Prostate gland (tissue), 2 donors: ENCODE results near the gene MRGPRX2. TPM values are rescaled to one million over a fixed set of nuclear protein-coding genes. Genes with fewer than 3 reads are reported as not detected.

Experiments used
- DNase-seq: peaks from one replicate; pipeline ENCODE4 v3.0.0-alpha.2; 2019; ENCODE audit warnings: low spot score
- H3K27ac ChIP-seq, 2 donors: fragments of 200-600 bp; sonication (generic); 2 replicates each; pipeline ENCODE4 v1.5.1; 2017 to 2019
- H3K27me3 ChIP-seq: fragments of 200-600 bp; sonication (generic); replicated peaks from 2 replicates; pipeline ENCODE4 v1.5.1; 2019; ENCODE audit not compliant: insufficient read depth
- H3K36me3 ChIP-seq, 2 donors: fragments of 200-600 bp; sonication (generic); 1 replicate in 1 of 2; 2 replicates in 1 of 2; pipeline versions ENCODE4 v1.5.1 to v1.8.1; 2017 to 2019
- H3K4me1 ChIP-seq: fragments of 200-600 bp; sonication (generic); replicated peaks from 2 replicates; pipeline ENCODE4 v1.5.1; 2019
- H3K4me3 ChIP-seq, 2 donors: fragments of 200-600 bp; sonication (generic); 2 replicates each; pipeline ENCODE4 v1.5.1; 2017 to 2019
- H3K9me3 ChIP-seq: fragments of 200-600 bp; sonication (generic); 2 replicates; pipeline ENCODE4 v1.5.1; 2017
- POLR2A ChIP-seq: fragments of 450-650 bp; IDR thresholded peaks from one replicate; pipeline ENCODE4 v1.6.1; 2016; ENCODE audit warnings: antibody characterized with exemption, mild to moderate bottlenecking
- POLR2AphosphoS5 ChIP-seq: sonication (generic); formaldehyde crosslinking; IDR thresholded peaks from one replicate; pipeline ENCODE4 v1.6.1; 2017; ENCODE audit warnings: antibody characterized with exemption
- WGBS: methylation state at CpG from one replicate; pipeline ENCODE4 v1.1.5; 2018; 5-methylcytosine and 5-hydroxymethylcytosine counted together
- intact Hi-C: fragments of 100-400 bp; cut with DNase I; formaldehyde crosslinking; loops from one replicate; pipeline ENCODE4 v1.14.2; 2022
- total RNA-seq, 2 donors: library from RNA; depleted of rRNA; stranded (reverse); fragments of >200 nt; gene quantifications; one replicate each; pipeline ENCODE4 v1.1.0, GENCODE V29; 2016
- TF ChIP-seq, protein P1 (sequence below), 4 experiments: fragments of 200-600 bp in 2 of 4; fragments of 450-650 bp in 2 of 4; sonication (generic) in 2 of 4; IDR thresholded peaks; 1 replicate in 3 of 4; 2 replicates in 1 of 4; pipeline ENCODE4 v1.5.1; 2016 to 2019; ENCODE audit warnings: antibody characterized with exemption in 4 of 4, mild to moderate bottlenecking in 2 of 4, moderate library complexity in 2 of 4

Gene MRGPRX2
- not detected for total RNA-seq

DNA sequence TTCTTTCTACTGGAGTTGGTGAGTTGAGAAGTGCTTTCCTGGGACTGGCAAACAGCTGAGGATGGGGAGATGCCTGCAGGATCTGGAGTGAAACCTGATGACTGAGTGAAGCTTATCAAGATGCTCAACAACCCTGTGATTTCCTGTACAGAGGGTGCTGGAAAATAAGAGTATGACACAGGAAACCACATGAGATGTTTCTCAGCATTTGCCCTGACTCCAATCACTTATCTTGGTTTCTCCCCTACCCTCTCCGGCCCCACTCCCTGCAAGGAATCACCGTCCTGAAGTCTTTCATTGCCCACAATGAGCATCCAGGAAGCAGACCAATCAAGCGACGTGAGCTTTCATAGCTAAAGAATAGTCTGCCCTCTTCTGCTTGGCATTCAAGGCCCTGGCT lies at the start of gene MRGPRX2:
TSS of gene MRGPRX2 (minus strand) at position 89 of the 400 bp plus-strand sequence. CDS start 4,315 bp downstream, outside the sequence.
- Histone ChIP-seq H3K36me3 (no peaks in the 10 kb centered on the region), H3K4me3 (no peak within 1 kb of the TSS), H3K9me3 (no peaks in the 10 kb centered on the region), H3K27me3 (no peaks in the 10 kb centered on the region), H3K4me1 (no peaks in the 10 kb centered on the region), H3K27ac (no peak within 1 kb of the TSS)
- WGBS = 72% methylated on average over 4 of the region's 4 CpGs
- TF ChIP-seq, protein P1, sequence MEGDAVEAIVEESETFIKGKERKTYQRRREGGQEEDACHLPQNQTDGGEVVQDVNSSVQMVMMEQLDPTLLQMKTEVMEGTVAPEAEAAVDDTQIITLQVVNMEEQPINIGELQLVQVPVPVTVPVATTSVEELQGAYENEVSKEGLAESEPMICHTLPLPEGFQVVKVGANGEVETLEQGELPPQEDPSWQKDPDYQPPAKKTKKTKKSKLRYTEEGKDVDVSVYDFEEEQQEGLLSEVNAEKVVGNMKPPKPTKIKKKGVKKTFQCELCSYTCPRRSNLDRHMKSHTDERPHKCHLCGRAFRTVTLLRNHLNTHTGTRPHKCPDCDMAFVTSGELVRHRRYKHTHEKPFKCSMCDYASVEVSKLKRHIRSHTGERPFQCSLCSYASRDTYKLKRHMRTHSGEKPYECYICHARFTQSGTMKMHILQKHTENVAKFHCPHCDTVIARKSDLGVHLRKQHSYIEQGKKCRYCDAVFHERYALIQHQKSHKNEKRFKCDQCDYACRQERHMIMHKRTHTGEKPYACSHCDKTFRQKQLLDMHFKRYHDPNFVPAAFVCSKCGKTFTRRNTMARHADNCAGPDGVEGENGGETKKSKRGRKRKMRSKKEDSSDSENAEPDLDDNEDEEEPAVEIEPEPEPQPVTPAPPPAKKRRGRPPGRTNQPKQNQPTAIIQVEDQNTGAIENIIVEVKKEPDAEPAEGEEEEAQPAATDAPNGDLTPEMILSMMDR (IDR thresholded peaks at IDR 0.05) = no peak
- TF ChIP-seq POLR2A (no peak), POLR2AphosphoS5 (no peak)
- intact Hi-C loops = no loop called here
- no peak for DNase-seq

DNA sequence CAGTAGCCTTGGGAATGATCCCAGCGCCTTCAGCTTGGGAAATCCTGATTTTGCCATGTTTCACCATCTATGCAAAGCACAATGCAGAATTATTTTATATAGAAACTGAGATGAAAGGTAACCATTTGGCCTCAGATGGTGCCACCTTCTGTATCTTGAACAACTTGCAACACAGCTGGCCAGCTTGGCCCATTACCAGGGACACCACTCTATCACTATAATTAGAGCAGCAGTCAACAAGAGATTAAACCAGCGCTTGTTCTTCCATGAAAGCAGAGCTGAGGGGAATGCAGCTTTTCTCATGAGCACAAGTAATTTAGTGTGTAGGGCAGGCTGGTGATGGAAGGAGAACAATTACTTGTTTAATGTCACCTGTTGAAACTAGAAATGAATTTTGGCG lies 49.8 kb upstream of the MRGPRX2 start:
- Histone ChIP-seq H3K36me3 (no peaks in the 10 kb centered on the region), H3K27ac (no peak overlapping the region), H3K27me3 (no peaks in the 10 kb centered on the region), H3K9me3 (no peaks in the 10 kb centered on the region), H3K4me1 (no peaks in the 10 kb centered on the region), H3K4me3 (no peak overlapping the region)
- intact Hi-C loops = no loop called here
- TF ChIP-seq POLR2AphosphoS5 = no peak
- 74% methylated on average over 3 of the region's 3 CpGs for WGBS
- DNase-seq = no peak

DNA sequence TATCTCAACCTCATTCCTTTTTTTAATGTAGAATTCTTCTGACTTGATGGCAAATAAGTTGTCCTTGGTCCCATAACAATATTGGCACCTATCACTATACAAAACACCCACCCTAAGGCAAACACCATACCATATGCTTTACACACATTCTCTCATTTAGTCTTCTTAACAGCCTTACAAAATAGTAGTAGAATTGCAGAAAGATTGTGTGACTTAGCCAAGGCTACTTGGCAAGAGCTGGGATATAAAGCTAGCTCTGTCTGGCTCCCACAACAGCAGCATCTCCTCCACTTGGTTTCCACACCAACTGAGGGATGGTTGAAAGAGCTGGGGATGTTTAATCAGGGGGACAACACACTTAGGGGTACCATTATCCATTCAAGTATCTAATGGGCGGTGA lies 46.6 kb upstream of the MRGPRX2 start:
- Histone ChIP-seq H3K27me3 (no peaks in the 10 kb centered on the region), H3K27ac (no peak overlapping the region), H3K36me3 (no peaks in the 10 kb centered on the region), H3K4me1 (no peaks in the 10 kb centered on the region), H3K9me3 (no peaks in the 10 kb centered on the region), H3K4me3 (no peak overlapping the region)
- no peak for DNase-seq
- 100% methylated on average over 1 of the region's 1 CpG for WGBS
- no peak for TF ChIP-seq POLR2A
- TF ChIP-seq POLR2AphosphoS5 = no peak
- TF ChIP-seq, protein P1 (IDR thresholded peaks at IDR 0.05) = no peak
- intact Hi-C loops = no loop called here

DNA sequence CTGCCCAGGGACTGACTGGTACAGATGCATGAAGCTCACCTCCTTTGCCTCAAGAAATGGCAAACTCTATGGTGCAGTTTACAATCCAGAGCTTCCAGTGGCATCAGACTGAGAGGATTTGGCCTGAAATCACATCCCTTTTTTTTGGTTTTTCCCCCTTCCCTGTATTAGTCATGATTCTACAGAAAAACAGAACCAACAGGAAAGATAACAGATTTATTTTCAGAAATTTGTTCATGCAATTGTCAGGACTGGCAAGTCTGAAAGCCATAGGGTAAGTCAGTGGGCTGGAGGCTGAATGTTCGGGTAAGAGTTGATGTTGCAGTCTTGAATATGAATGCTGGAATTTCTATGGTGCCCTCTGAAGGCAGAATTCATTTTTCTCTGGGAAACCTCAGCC lies 44.5 kb upstream of the MRGPRX2 start:
- Histone ChIP-seq H3K27me3 (no peaks in the 10 kb centered on the region), H3K9me3 (no peaks in the 10 kb centered on the region), H3K36me3 (no peaks in the 10 kb centered on the region), H3K27ac (no peak overlapping the region), H3K4me3 (no peak overlapping the region), H3K4me1 (no peaks in the 10 kb centered on the region)
- TF ChIP-seq POLR2AphosphoS5 (no peak), POLR2A (no peak)
- TF ChIP-seq, protein P1 (IDR thresholded peaks at IDR 0.05) = no peak
- intact Hi-C loops = no loop called here
- 100% methylated on average over 1 of the region's 1 CpG for WGBS
- DNase-seq = no peak

DNA sequence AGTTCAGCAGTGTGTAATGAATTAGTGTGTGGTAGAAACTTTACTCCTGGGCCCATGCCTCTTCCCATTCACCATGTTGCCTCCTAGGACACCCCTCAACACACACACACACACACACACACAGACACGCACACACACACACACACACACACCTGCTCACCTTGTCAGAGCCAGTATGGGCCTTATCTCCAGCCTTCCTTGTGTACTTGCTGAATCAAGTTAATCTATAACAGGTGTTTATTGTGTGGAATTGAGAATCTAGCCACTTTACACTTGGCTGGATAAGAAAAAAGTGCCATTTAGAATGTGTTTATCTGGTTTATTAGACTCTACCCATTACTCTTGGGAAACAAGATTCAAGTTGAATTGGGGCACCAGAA lies 42.0 kb upstream of the MRGPRX2 start:
- 80% methylated on average over 1 of the region's 1 CpG for WGBS
- intact Hi-C loops = no loop called here
- no peak overlapping the region for H3K27ac ChIP-seq
- H3K4me3 ChIP-seq = no peak overlapping the region
- no peak for TF ChIP-seq POLR2AphosphoS5
- no peak for TF ChIP-seq POLR2A
- TF ChIP-seq, protein P1 (IDR thresholded peaks at IDR 0.05) = no peak
- no peaks in the 10 kb centered on the region for H3K27me3 ChIP-seq
- no peaks in the 10 kb centered on the region for H3K36me3 ChIP-seq
- no peaks in the 10 kb centered on the region for H3K9me3 ChIP-seq
- H3K4me1 ChIP-seq = no peaks in the 10 kb centered on the region
- DNase-seq = no peak
